Esophagus muscularis mucosa (tissue), 4 donors: ENCODE results near the gene SMG6.
A peak's percentile ranks its signal among the peaks of the same experiment; 100 is the strongest.

Source experiments
- EP300 ChIP-seq: sonication (generic); formaldehyde crosslinking; IDR thresholded peaks from one replicate; pipeline ENCODE4 v1.6.1; 2017; ENCODE audit warnings: antibody characterized with exemption
- POLR2A ChIP-seq: fragments of 450-650 bp; IDR thresholded peaks from one replicate; pipeline ENCODE4 v1.6.1; 2017; ENCODE audit warnings: antibody characterized with exemption, moderate library complexity, mild to moderate bottlenecking, low read depth
- POLR2AphosphoS5 ChIP-seq, 2 donors: sonication (generic); formaldehyde crosslinking; IDR thresholded peaks; one replicate each; pipeline ENCODE4 v1.6.1; 2017; ENCODE audit warnings: antibody characterized with exemption in 2 of 2
- TF ChIP-seq, protein P1 (sequence below), 3 experiments: fragments of 200-600 bp in 2 of 3; fragments of 450-650 bp in 1 of 3; sonication (generic) in 2 of 3; IDR thresholded peaks; one replicate each; pipeline ENCODE4 v1.5.1; 2017 to 2019; ENCODE audit warnings: antibody characterized with exemption in 3 of 3, mild to moderate bottlenecking in 2 of 3, moderate library complexity in 1 of 3

DNA sequence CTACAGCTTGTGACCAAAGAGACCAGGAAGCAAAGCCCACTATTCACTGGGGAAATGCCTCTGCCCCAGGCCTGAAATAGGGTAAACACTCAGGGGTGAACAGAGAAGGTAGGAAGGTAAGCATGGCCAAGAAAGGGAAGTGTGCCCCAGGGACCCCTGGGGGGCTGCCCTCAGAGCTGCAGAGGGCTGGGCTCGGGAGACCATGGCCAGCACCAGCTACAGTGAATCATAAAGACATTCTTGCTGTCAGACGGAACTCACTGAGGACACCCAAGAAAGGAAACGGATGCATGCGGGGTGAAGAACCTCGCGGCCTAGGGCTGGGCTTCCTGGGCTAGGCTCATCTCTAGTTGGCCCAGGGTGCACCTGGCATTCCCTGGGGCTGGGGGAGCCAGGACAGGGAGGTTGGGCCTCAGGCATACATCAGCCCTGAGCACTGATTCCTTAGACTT, 239.0 kb downstream of the SMG6 start:
- TF ChIP-seq, protein P1, sequence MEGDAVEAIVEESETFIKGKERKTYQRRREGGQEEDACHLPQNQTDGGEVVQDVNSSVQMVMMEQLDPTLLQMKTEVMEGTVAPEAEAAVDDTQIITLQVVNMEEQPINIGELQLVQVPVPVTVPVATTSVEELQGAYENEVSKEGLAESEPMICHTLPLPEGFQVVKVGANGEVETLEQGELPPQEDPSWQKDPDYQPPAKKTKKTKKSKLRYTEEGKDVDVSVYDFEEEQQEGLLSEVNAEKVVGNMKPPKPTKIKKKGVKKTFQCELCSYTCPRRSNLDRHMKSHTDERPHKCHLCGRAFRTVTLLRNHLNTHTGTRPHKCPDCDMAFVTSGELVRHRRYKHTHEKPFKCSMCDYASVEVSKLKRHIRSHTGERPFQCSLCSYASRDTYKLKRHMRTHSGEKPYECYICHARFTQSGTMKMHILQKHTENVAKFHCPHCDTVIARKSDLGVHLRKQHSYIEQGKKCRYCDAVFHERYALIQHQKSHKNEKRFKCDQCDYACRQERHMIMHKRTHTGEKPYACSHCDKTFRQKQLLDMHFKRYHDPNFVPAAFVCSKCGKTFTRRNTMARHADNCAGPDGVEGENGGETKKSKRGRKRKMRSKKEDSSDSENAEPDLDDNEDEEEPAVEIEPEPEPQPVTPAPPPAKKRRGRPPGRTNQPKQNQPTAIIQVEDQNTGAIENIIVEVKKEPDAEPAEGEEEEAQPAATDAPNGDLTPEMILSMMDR (IDR thresholded peaks at IDR 0.05), result no peak
- TF ChIP-seq EP300 (no peak), POLR2AphosphoS5 (IDR thresholded peaks at IDR 0.05) (peak in 1 of 2 donors; percentile 22), POLR2A (no peak)
